Measurements from ENCODE around the gene PPA1. TPM values are rescaled to one million over a fixed set of nuclear protein-coding genes. Genes with fewer than 3 reads are reported as not detected.
"Not testable (repeated sequence)": the region's sequence is repeated elsewhere in the genome, so short reads cannot be mapped to it uniquely, and the experiment has no call there.

Gene PPA1
- total RNA-seq, 2 donors from 2014 or later = 76.3 to 98.4 TPM

- intact Hi-C loops (cut with DNase I) = loop anchor here (2.0 to 5.0 kb wide), 2 partner anchors 139 to 141 kb away; no protein-coding TSS in a partner anchor
These were observed 9.5 kb downstream of the PPA1 start for GRCh38 chr10:70223728-70224127.

DNA sequence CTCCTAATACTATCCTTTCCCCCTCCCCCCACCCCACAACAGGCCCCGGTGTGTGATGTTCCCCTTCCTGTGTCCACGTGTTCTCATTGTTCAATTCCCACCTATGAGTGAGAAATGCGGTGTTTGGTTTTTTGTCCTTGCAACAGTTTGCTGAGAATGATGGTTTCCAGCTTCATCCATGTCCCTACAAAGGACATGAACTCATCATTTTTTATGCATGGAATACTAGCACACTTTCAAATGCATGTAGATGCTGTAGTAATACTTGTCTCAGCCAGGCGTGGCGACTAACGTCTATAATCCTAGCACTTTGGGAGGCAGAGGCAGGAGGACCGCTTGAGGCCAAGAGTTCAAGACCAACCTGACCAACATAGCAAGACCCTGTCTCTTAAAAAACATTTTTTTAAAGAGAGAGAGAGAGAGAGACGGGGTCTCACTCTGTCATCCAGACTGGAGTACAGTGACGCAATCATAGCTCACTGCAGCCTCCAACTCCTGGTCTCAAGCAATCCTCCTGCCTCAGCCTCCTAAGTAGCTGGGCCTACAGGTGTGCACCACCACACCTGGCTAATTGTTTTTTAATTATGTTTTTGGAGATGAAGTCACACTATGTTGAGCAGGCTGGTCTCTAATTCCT lies 10.3 kb downstream of the PPA1 start:
- not testable (repeated sequence) for DNase-seq (ENCODE audit: low spot score)
- intact Hi-C loops (cut with DNase I) = loop anchor here (2.0 to 5.0 kb wide), 2 partner anchors 139 to 142 kb away; no protein-coding TSS in a partner anchor

More at GRCh38 chr10:70223728-70224127, 9.5 kb downstream of the PPA1 start:
- DNase-seq (ENCODE audit: low spot score) = no peak

GRCh38 chr10:70222340-70222794 lies 10.9 kb downstream of the PPA1 start:
- intact Hi-C loops (cut with DNase I) = loop anchor here (2.0 to 5.0 kb wide), 2 partner anchors 140 to 142 kb away; no protein-coding TSS in a partner anchor

DNA sequence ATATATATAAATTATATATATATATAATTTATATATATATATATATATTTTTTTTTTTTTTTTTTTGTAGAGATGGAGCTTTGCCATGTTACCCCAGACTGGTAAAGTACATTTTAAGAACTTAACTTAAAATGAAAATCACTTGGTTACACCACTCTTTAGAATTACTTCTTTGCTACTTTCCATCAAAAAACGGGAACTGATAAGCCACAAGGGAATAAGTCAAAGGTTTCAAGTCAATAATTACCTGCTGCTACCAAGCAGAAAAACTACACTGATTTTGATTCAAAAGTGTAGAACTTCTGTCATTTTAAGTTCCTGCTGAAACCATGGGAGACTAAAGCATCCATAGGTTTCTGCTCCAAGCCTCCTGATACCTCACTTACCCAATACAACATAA lies 12.2 kb downstream of the PPA1 start:
- intact Hi-C loops (cut with DNase I) = loop anchor here in 1 of 2 donors (5.0 kb wide), 1 partner anchor 141 kb away; no protein-coding TSS in a partner anchor
- DNase-seq (ENCODE audit: low spot score) = no peak

More at GRCh38 chr10:70222340-70222794, 10.9 kb downstream of the PPA1 start:
- no peak for DNase-seq (ENCODE audit: low spot score)

- no peak for DNase-seq (ENCODE audit: low spot score)
- intact Hi-C loops (cut with DNase I) = no loop called here
These were observed 20.4 kb downstream of the PPA1 start for GRCh38 chr10:70212879-70213278.

DNA sequence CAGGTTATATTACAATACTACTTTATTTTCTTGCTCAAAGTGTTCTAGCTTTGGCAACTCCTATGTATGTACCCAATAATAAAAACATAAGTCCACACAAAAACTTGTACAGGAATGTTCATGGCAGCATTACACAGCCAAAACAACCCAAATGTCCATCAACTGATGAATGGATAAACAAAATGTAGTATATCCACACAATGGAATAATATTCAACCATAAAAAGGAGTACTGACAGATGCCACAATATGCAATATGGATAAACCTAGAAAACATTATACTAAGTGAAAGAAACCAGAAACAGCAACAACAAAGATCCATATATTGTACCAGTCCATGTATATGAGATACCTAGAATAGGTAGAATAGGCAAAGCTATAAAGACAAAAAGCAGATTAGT lies 21.0 kb downstream of the PPA1 start:
- DNase-seq (ENCODE audit: low spot score) = no peak
- intact Hi-C loops (cut with DNase I) = no loop called here

- no peak for DNase-seq (ENCODE audit: low spot score)
- intact Hi-C loops (cut with DNase I) = no loop called here
These were observed 26.5 kb downstream of the PPA1 start for GRCh38 chr10:70206762-70207161.

DNA sequence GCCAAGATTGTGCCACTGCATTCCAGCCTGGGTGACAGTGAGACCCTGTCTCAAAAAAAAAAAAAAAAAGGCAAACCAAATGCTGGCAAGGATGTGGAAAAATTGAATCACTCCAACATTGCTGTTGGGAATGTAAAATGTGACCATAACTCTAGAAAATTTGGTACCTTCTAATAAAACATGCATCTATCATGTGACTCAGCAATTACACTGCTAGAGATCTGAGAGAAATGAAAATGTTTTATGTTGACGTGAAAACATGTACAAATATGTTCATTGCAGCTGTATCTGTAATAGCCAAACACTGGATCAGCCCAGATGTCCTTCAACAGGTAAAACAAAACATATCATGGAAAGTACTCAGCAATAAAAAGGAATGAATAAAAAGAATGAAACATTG lies 32.1 kb downstream of the PPA1 start:
- intact Hi-C loops (cut with DNase I) = no loop called here
- no peak for DNase-seq (ENCODE audit: low spot score)

DNA sequence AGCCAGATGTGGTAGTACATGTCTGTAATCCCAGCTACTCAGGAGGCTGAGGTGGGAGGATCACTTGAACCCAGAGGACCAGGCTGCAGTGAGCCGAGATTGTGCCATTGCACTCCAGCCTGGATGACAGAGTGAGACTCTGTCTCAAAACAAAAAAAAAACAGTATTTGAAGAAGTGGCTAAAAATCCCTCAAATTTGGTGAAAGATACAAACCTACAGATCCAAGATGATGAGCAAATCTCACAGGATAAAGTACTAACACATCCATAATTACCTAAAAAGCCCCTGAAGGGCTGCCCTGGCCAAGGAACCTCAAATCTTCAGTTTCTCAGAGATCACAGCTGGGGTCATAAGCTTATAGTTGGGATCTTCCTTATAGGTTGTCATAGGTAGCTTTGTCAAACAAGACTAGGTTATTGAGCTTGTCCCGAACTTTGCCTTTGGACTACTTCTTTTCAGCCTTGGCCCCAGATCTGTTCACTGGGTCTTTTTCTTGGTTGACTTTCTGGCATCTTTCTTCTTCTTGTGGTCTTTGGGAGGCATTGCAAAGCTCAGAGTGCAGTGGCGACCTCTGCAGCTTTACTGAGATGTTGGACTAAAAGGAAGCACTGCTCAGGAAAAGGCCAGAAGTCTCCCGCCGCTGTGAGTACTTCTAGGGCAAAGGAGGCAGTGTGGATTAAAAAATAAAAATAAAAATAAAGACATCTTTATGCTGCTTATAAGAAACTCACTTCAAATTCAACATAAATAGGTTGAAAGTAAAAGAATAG lies 34.3 kb downstream of the PPA1 start:
- intact Hi-C loops (cut with DNase I) = no loop called here
- DNase-seq (ENCODE audit: low spot score) = no peak

- intact Hi-C loops (cut with DNase I) = no loop called here
- no peak for DNase-seq (ENCODE audit: low spot score)
These were observed 35.8 kb downstream of the PPA1 start for GRCh38 chr10:70197235-70197945.

- no peak for DNase-seq (ENCODE audit: low spot score)
- intact Hi-C loops (cut with DNase I) = no loop called here
These were observed 39.8 kb downstream of the PPA1 start for GRCh38 chr10:70193391-70193844.

- DNase-seq (ENCODE audit: low spot score) = no peak
- intact Hi-C loops (cut with DNase I) = no loop called here
These were observed 40.8 kb downstream of the PPA1 start for GRCh38 chr10:70192326-70192968.

DNA sequence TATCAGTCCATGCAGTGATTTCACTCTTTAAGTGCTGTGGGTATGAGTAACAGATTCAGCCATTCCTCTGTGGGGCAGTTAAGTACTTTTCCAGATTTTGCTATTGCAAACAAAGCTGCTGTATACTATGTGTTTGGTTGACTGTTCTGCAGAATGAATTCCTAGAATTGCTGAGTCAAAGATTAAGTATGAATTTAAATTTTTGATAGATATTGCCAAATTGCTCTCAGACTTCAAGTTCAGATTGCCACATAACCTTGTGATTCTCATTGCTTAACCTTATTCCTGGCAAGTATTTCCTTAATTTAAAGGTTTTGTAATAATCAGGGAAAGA lies 41.3 kb downstream of the PPA1 start:
- DNase-seq (ENCODE audit: low spot score) = no peak
- intact Hi-C loops (cut with DNase I) = no loop called here

DNA sequence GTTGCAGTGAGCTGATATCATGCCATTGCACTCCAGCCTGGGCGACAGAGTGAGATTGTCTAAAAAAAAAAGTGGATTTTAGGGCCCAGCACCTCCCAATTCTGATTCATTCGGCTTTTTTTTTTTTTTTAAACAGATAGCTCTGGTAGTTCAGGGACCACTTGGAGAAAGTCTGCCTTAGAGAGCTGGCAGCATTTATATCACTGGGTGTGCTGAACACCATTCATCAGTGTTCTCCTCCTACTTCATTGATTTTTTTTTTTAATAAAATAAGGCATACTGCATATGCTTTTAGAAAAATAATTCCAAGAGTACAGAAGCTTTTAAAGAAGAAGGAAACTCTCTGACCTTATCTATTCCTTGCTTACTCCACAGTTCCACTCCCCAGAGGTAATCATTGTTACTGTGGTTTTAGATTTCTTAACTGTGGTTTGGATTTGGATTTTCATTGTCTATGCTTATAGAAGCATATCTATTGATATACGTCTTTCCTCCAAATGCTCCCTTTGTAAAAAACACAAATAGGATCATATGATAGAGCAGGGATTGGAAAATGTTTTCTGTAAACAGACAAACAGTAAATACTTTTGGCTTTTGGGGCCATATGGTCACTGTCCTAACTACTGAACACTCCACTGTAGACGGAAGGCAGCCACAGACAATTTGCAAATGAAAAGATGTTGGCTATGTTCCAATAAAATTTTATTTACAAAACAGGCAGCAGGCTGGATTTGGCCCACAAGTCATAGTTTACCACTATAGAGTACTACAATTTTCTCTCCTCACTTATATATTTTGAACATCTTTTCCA lies 41.9 kb downstream of the PPA1 start:
- intact Hi-C loops (cut with DNase I) = no loop called here
- no peak for DNase-seq (ENCODE audit: low spot score)

DNA sequence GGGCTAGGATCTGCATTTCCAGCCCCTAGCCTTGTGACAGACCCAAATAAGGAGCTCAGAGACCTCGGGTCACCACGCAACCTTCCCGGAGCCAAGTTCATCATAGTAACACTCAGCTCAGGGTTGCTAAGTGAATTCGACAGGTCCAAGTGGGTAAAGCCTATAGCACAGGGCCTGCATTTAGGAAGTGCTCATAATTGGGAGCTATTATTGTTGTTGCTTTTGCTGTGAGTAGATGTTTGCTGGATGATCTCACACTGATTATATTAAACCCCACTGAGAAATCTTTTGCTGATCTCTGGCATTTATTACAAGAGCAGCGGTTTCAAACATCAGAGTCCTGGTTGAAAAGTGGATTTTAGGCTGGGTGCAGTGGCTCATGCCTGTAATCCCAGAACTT lies 42.6 kb downstream of the PPA1 start:
- intact Hi-C loops (cut with DNase I) = no loop called here
- no peak for DNase-seq (ENCODE audit: low spot score)

GRCh38 chr10:70190102-70190501 lies 43.1 kb downstream of the PPA1 start:
- intact Hi-C loops (cut with DNase I) = no loop called here
- no peak for DNase-seq (ENCODE audit: low spot score)

GRCh38 chr10:70188768-70189167 lies 44.5 kb downstream of the PPA1 start:
- DNase-seq (ENCODE audit: low spot score) = no peak
- intact Hi-C loops (cut with DNase I) = no loop called here

DNA sequence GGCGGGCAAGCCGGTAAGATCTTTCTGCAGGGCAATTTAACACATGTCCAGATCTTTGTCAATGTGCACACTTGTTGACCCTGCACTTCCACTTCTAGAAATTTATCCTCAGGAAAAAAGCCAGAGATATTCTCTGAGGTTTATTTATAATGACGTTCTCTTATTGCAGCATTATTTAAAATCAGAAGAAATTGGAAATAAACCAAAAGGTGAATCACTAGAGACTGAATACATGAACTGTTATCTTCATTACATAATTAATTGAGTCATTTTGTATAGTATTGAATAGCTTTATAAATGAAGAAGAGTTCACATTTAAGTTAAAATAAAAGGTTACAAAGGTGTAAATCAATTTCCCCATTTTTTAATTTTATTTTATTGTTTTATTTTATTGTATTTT lies 46.7 kb downstream of the PPA1 start:
- DNase-seq (ENCODE audit: low spot score) = no peak
- intact Hi-C loops (cut with DNase I) = no loop called here

GRCh38 chr10:70186090-70186489 lies 47.1 kb downstream of the PPA1 start:
- intact Hi-C loops (cut with DNase I) = no loop called here
- DNase-seq (ENCODE audit: low spot score) = no peak

Data from posterior vena cava (tissue), 2 donors.